Gastroesophageal sphincter (tissue), 4 donors: ENCODE measurements around the gene CDK17. TPM values are rescaled to one million over a fixed set of nuclear protein-coding genes. Genes with fewer than 3 reads are reported as not detected.
A peak's percentile ranks its signal among the peaks of the same experiment; 100 is the strongest.

ENCODE experiments used
- ATAC-seq: fragments of 150-250 bp; one replicate; pipeline ENCODE4 v1.9.1; 2016; ENCODE audit warnings: mild to moderate bottlenecking, moderate library complexity
- H3K27ac ChIP-seq, 4 donors: fragments of 200-600 bp; sonication (generic) in 3 of 4; 1 replicate in 3 of 4; 2 replicates in 1 of 4; pipeline ENCODE4 v1.5.1; 2016 to 2019
- H3K27me3 ChIP-seq: fragments of 200-600 bp; sonication (generic); one replicate; pipeline ENCODE4 v1.5.1; 2019
- H3K36me3 ChIP-seq, 2 donors: fragments of 200-600 bp; sonication (generic); one replicate each; pipeline ENCODE4 v1.5.1; 2019; ENCODE audit warnings: control low read depth in 1 of 2
- H3K4me1 ChIP-seq, 3 donors: fragments of 200-600 bp; sonication (generic); 1 replicate in 2 of 3; 2 replicates in 1 of 3; pipeline ENCODE4 v1.5.1; 2016 to 2019; ENCODE audit warnings: control low read depth in 2 of 3
- H3K4me3 ChIP-seq, 2 donors: fragments of 200-600 bp; sonication (generic); one replicate each; pipeline ENCODE4 v1.5.1; 2019; ENCODE audit warnings: mild to moderate bottlenecking in 1 of 2, moderate library complexity in 1 of 2
- H3K9me3 ChIP-seq, 3 donors: fragments of 200-600 bp; sonication (generic); one replicate each; pipeline ENCODE4 v1.5.1; 2017 to 2019; ENCODE audit warnings: control low read depth in 2 of 3
- CTCF ChIP-seq, 4 experiments: fragments of 200-600 bp in 2 of 4; fragments of 450-650 bp in 2 of 4; sonication (generic) in 1 of 4; IDR thresholded peaks; one replicate each; pipeline ENCODE4 v1.5.1; 2017 to 2019; ENCODE audit warnings: antibody characterized with exemption in 4 of 4, mild to moderate bottlenecking in 2 of 4, moderate library complexity in 2 of 4
- EP300 ChIP-seq: sonication (generic); formaldehyde crosslinking; IDR thresholded peaks from one replicate; pipeline ENCODE4 v1.6.1; 2017; ENCODE audit warnings: antibody characterized with exemption, mild to moderate bottlenecking
- POLR2A ChIP-seq, 2 donors: fragments of 450-650 bp; IDR thresholded peaks; one replicate each; pipeline ENCODE4 v1.6.1; 2017; ENCODE audit warnings: antibody characterized with exemption in 2 of 2, mild to moderate bottlenecking in 2 of 2, moderate library complexity in 1 of 2
- POLR2AphosphoS5 ChIP-seq: sonication (generic); formaldehyde crosslinking; IDR thresholded peaks from one replicate; pipeline ENCODE4 v1.6.1; 2017; ENCODE audit warnings: antibody characterized with exemption
- WGBS, 2 donors: methylation state at CpG; one replicate each; pipeline ENCODE4 v1.1.5; 2018; ENCODE audit warnings: low coverage in 1 of 2; 5-methylcytosine and 5-hydroxymethylcytosine counted together
- total RNA-seq, 4 donors: library from RNA; depleted of rRNA; stranded (reverse); fragments of >200 nt; gene quantifications; one replicate each; pipeline ENCODE4 v1.1.0, GENCODE V29; 2016

CDK17 gene
- 10 to 100 TPM; 54.4 to 77.9 (median 62.9) TPM for total RNA-seq

- H3K27me3 ChIP-seq: no peaks in the 10 kb centered on the region
- H3K4me1 ChIP-seq: peaks cover 0 to 38% (median 3%) of the 10 kb centered on the region in 3 donors
- peak; percentile 91 for ATAC-seq
- H3K27ac ChIP-seq: peak within 1 kb of the TSS; percentile 98 to 100 (median 98)
- peak; percentile 83 to 84 for TF ChIP-seq POLR2A (IDR thresholded peaks at IDR 0.05)
- no peak for TF ChIP-seq EP300
- peak; percentile 88 for TF ChIP-seq POLR2AphosphoS5
- TF ChIP-seq CTCF (IDR thresholded peaks at IDR 0.05): peak; percentile 3 to 60 (median 58)
- H3K4me3 ChIP-seq: peak within 1 kb of the TSS; percentile 85 to 90
- H3K9me3 ChIP-seq: no peaks in the 10 kb centered on the region
- WGBS, 2 donors: no CpG with 5 or more reads among the region's 112 CpGs
- no peaks in the 10 kb centered on the region for H3K36me3 ChIP-seq
Measured at GRCh38 chr12:96399919-96400630, at the start of gene CDK17. CDK17 (minus strand) TSS chr12:96400439; CDS start chr12:96334836, 65,603 bp downstream.

- Histone ChIP-seq H3K27me3 (no peaks in the 10 kb centered on the region), H3K36me3 (no peaks in the 10 kb centered on the region), H3K27ac (no peak overlapping the region), H3K4me3 (no peak overlapping the region), H3K9me3 (no peaks in the 10 kb centered on the region), H3K4me1 (no peaks in the 10 kb centered on the region)
- ATAC-seq: no peak
- TF ChIP-seq POLR2AphosphoS5 (no peak), POLR2A (IDR thresholded peaks at IDR 0.05) (no peak), CTCF (IDR thresholded peaks at IDR 0.05) (no peak)
- 68 to 74% methylated on average over 3 of the region's 3 CpGs for WGBS, 2 donors
Measured at GRCh38 chr12:96448300-96448699, 48.1 kb upstream of the CDK17 start.

- H3K27ac ChIP-seq: peak overlapping the region in 1 of 4 donors; percentile 14
- no peak overlapping the region for H3K4me3 ChIP-seq
- WGBS, 2 donors: 85 to 89% methylated on average over 3 of the region's 3 CpGs
- H3K27me3 ChIP-seq: no peaks in the 10 kb centered on the region
- no peaks in the 10 kb centered on the region for H3K9me3 ChIP-seq
- TF ChIP-seq EP300 (no peak), POLR2AphosphoS5 (no peak), CTCF (IDR thresholded peaks at IDR 0.05) (no peak), POLR2A (IDR thresholded peaks at IDR 0.05) (no peak)
- no peak for ATAC-seq
- H3K36me3 ChIP-seq: no peaks in the 10 kb centered on the region
- no peaks in the 10 kb centered on the region for H3K4me1 ChIP-seq
Measured at GRCh38 chr12:96447256-96447655, 47.0 kb upstream of the CDK17 start.

- Histone ChIP-seq H3K36me3 (no peaks in the 10 kb centered on the region), H3K27ac (peak overlapping the region in 3 of 4 donors; percentile 48 to 53 (median 51)), H3K27me3 (no peaks in the 10 kb centered on the region), H3K4me1 (no peaks in the 10 kb centered on the region), H3K4me3 (no peak overlapping the region), H3K9me3 (no peaks in the 10 kb centered on the region)
- peak; percentile 87 for ATAC-seq
- TF ChIP-seq POLR2AphosphoS5: peak; percentile 33
- TF ChIP-seq CTCF (IDR thresholded peaks at IDR 0.05): no peak
- 48 to 57% methylated on average over 6 of the region's 6 CpGs for WGBS, 2 donors
Measured at GRCh38 chr12:96445691-96446583, 45.7 kb upstream of the CDK17 start.
